ENCODE measurements around the gene AGPAT4. TPM values are rescaled to one million over a fixed set of nuclear protein-coding genes. Genes with fewer than 3 reads are reported as not detected.

AGPAT4 gene
- total and polyA plus RNA-seq, 2 donors (not counting 1 experiment from before 2014, with no cell fraction given): 4.4 to 6.1 TPM

DNA sequence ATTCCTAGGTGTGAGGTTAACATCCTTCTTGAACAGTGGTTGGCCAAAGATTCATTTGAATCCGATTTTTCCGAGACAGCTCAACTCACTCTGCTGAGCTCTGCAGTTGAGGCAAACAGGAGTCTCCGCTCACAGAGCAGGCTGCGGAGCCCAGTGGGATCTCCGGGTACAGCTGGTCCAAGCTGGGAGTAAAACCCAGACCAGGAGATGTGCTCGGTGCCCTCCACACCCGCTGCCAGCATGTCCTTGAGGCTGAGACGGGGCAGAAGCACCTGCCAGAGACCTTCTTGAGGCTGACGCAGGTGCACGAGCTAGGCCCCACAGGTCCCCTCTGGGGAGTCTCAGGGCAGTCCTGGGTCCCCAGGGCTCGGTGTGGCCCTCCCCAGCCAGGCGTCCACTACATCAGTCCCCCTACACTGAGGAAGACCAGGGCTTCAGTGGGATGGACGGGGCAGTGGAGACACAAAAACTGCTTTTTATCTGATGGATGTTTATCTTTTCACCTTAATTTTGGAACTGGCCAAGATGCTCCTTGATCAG is 119.0 kb downstream of the AGPAT4 start:
- Mint-ChIP-seq H3K4me1 (no peaks in the 10 kb centered on the region), H3K27me3 (no peaks in the 10 kb centered on the region), H3K27ac (no peak overlapping the region), H3K9me3 (ENCODE audit: insufficient read depth) (no peaks in the 10 kb centered on the region), H3K4me3 (no peak overlapping the region)
- H3K36me3 ChIP-seq (replicated peaks in 1 of 2; ENCODE audit: control extremely low read depth in 1 of 2, control insufficient read depth in 1 of 2, extremely low read depth in 1 of 2, insufficient read depth in 2 of 2, low read length in 1 of 2): no peaks in the 10 kb centered on the region
- ChIA-PET POLR2A (no interaction called here), CTCF (no interaction called here)
- H3K9ac ChIP-seq (ENCODE audit: low read length): no peak overlapping the region
- no peaks in the 10 kb centered on the region for H4K20me1 ChIP-seq (ENCODE audit: control insufficient read depth, insufficient read depth, low read length, poor library complexity, severe bottlenecking)
- H2AFZ ChIP-seq (ENCODE audit: insufficient read depth, low read depth, low read length, poor library complexity, severe bottlenecking): no peak overlapping the region
- no peak for DNase-seq
- intact Hi-C loops (cut with micrococcal nuclease): no loop called here
- no peak for TF ChIP-seq EZH2 (IDR thresholded peaks at IDR 0.05; ENCODE audit: borderline replicate concordance, insufficient read depth, low read depth, low read length, poor library complexity, severe bottlenecking)
- TF ChIP-seq, protein P1, sequence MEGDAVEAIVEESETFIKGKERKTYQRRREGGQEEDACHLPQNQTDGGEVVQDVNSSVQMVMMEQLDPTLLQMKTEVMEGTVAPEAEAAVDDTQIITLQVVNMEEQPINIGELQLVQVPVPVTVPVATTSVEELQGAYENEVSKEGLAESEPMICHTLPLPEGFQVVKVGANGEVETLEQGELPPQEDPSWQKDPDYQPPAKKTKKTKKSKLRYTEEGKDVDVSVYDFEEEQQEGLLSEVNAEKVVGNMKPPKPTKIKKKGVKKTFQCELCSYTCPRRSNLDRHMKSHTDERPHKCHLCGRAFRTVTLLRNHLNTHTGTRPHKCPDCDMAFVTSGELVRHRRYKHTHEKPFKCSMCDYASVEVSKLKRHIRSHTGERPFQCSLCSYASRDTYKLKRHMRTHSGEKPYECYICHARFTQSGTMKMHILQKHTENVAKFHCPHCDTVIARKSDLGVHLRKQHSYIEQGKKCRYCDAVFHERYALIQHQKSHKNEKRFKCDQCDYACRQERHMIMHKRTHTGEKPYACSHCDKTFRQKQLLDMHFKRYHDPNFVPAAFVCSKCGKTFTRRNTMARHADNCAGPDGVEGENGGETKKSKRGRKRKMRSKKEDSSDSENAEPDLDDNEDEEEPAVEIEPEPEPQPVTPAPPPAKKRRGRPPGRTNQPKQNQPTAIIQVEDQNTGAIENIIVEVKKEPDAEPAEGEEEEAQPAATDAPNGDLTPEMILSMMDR (IDR thresholded peaks at IDR 0.05): no peak
- no peak overlapping the region for H3K4me2 ChIP-seq (replicated peaks; ENCODE audit: low read depth, low read length, poor library complexity, severe bottlenecking)
- no peaks in the 10 kb centered on the region for H3K27me3 ChIP-seq (replicated peaks in 1 of 4; ENCODE audit: control extremely low read depth in 1 of 4, control insufficient read depth in 3 of 4, insufficient read depth in 4 of 4, low read length in 3 of 4)
- no peak for ATAC-seq (ENCODE audit: low read depth)
- H3K4me3 ChIP-seq (ENCODE audit: control extremely low read depth in 1 of 5, extremely low read depth in 1 of 5, insufficient read depth in 1 of 5, low read depth in 2 of 5, low read length in 4 of 5): no peak overlapping the region
- H3K79me2 ChIP-seq (ENCODE audit: control insufficient read depth, insufficient read depth, low read length): no peaks in the 10 kb centered on the region
- no peak overlapping the region for H3K27ac ChIP-seq (ENCODE audit: low read length in 2 of 2)
- 90% methylated on average over 10 of the region's 13 CpGs for WGBS (ENCODE audit: insufficient coverage)
- no peaks in the 10 kb centered on the region for H3K4me1 ChIP-seq (ENCODE audit: control insufficient read depth in 2 of 2, insufficient read depth in 2 of 2, low read length in 2 of 2)
- H3K9me3 ChIP-seq (ENCODE audit: control extremely low read depth in 1 of 3, control insufficient read depth in 2 of 3, insufficient read depth in 1 of 3, low read length in 2 of 3): peaks cover 0 to 3% (median 0%) of the 10 kb centered on the region in 3 donors

DNA sequence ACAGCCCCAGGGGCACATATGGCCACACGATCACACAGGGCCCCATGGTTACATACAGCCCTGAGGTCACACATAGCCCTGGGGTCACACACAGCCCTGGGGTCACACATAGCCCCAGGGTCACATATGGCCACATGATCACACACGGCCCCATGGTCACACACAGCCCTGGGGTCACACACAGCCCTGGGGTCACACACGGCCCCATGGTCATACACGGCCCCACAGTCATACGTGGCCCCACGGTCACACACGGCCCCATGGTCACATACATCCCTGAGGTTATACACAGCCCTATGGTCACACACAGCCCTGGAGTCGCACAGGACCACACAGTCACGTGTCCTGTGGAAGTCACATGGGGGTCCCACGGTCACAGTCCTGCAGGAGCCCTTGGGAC is 120.1 kb downstream of the AGPAT4 start:
- H3K36me3 ChIP-seq (replicated peaks in 1 of 2; ENCODE audit: control extremely low read depth in 1 of 2, control insufficient read depth in 1 of 2, extremely low read depth in 1 of 2, insufficient read depth in 2 of 2, low read length in 1 of 2): no peaks in the 10 kb centered on the region
- DNase-seq: no peak
- ATAC-seq (ENCODE audit: low read depth): no peak
- CTCF ChIA-PET: interaction anchor here (0.9 to 5.6 kb wide), 3 partner anchors 65 to 224 kb away, joined by 3 to 38 read pairs (median 4); no protein-coding TSS in a partner anchor
- no peak overlapping the region for H3K27ac ChIP-seq (ENCODE audit: low read length in 2 of 2)
- no peak overlapping the region for H3K4me3 ChIP-seq (ENCODE audit: control extremely low read depth in 1 of 5, extremely low read depth in 1 of 5, insufficient read depth in 1 of 5, low read depth in 2 of 5, low read length in 4 of 5)
- no peak overlapping the region for H3K27ac Mint-ChIP-seq
- H3K79me2 ChIP-seq (ENCODE audit: control insufficient read depth, insufficient read depth, low read length): no peaks in the 10 kb centered on the region
- no peak overlapping the region for H3K4me2 ChIP-seq (replicated peaks; ENCODE audit: low read depth, low read length, poor library complexity, severe bottlenecking)
- no peaks in the 10 kb centered on the region for H4K20me1 ChIP-seq (ENCODE audit: control insufficient read depth, insufficient read depth, low read length, poor library complexity, severe bottlenecking)
- H3K27me3 Mint-ChIP-seq: no peaks in the 10 kb centered on the region
- no peak overlapping the region for H3K9ac ChIP-seq (ENCODE audit: low read length)
- H3K4me3 Mint-ChIP-seq: no peak overlapping the region
- WGBS (ENCODE audit: insufficient coverage): 88% methylated on average over 10 of the region's 10 CpGs
- no peaks in the 10 kb centered on the region for H3K4me1 ChIP-seq (ENCODE audit: control insufficient read depth in 2 of 2, insufficient read depth in 2 of 2, low read length in 2 of 2)
- intact Hi-C loops (cut with micrococcal nuclease): no loop called here
- H3K27me3 ChIP-seq (replicated peaks in 1 of 4; ENCODE audit: control extremely low read depth in 1 of 4, control insufficient read depth in 3 of 4, insufficient read depth in 4 of 4, low read length in 3 of 4): no peaks in the 10 kb centered on the region
- POLR2A ChIA-PET: no interaction called here
- TF ChIP-seq, protein P1 (IDR thresholded peaks at IDR 0.05): no peak
- TF ChIP-seq EZH2 (IDR thresholded peaks at IDR 0.05; ENCODE audit: borderline replicate concordance, insufficient read depth, low read depth, low read length, poor library complexity, severe bottlenecking): no peak
- no peaks in the 10 kb centered on the region for H3K9me3 Mint-ChIP-seq (ENCODE audit: insufficient read depth)
- peaks cover 0 to 3% (median 0%) of the 10 kb centered on the region in 3 donors for H3K9me3 ChIP-seq (ENCODE audit: control extremely low read depth in 1 of 3, control insufficient read depth in 2 of 3, insufficient read depth in 1 of 3, low read length in 2 of 3)
- H3K4me1 Mint-ChIP-seq: no peaks in the 10 kb centered on the region
- no peak overlapping the region for H2AFZ ChIP-seq (ENCODE audit: insufficient read depth, low read depth, low read length, poor library complexity, severe bottlenecking)

Measured in B cell (primary cell).